ENCODE results near the gene HSDL2.
"Not testable (repeated sequence)": the region's sequence is repeated elsewhere in the genome, so short reads cannot be mapped to it uniquely, and the experiment has no call there.

HSDL2 gene

DNA sequence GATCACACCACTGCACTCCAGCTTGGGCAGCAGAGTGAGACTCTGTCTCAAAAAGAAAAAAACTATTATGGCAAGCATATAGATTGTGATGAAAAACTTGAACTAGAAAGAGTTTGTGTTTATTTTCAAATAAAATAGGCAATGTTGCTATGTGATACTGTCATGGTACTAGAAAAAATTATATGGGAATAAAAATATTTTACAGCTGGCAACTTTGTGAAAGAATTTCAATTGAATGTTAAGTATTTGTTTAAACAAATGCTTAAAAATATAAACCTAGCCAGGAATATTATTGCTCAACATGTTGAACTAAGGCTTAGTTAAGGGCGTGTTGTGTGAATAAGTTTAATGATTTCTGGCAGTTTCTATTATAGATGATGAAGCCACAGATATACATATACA, 31.7 kb downstream of the HSDL2 start:
- no peak for DNase-seq (ENCODE audit: low spot score)
- H3K27ac ChIP-seq = peak overlapping the region; percentile 48; the same call in 1 of the 2 replicates
- TF ChIP-seq, protein P1, sequence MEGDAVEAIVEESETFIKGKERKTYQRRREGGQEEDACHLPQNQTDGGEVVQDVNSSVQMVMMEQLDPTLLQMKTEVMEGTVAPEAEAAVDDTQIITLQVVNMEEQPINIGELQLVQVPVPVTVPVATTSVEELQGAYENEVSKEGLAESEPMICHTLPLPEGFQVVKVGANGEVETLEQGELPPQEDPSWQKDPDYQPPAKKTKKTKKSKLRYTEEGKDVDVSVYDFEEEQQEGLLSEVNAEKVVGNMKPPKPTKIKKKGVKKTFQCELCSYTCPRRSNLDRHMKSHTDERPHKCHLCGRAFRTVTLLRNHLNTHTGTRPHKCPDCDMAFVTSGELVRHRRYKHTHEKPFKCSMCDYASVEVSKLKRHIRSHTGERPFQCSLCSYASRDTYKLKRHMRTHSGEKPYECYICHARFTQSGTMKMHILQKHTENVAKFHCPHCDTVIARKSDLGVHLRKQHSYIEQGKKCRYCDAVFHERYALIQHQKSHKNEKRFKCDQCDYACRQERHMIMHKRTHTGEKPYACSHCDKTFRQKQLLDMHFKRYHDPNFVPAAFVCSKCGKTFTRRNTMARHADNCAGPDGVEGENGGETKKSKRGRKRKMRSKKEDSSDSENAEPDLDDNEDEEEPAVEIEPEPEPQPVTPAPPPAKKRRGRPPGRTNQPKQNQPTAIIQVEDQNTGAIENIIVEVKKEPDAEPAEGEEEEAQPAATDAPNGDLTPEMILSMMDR (conservative IDR thresholded peaks at IDR 0.05; ENCODE audit: low read depth) = no peak
- CTCF ChIA-PET = no interaction called here
- POLR2A ChIA-PET (ENCODE audit: low non-redundant PET) = no interaction called here

DNA sequence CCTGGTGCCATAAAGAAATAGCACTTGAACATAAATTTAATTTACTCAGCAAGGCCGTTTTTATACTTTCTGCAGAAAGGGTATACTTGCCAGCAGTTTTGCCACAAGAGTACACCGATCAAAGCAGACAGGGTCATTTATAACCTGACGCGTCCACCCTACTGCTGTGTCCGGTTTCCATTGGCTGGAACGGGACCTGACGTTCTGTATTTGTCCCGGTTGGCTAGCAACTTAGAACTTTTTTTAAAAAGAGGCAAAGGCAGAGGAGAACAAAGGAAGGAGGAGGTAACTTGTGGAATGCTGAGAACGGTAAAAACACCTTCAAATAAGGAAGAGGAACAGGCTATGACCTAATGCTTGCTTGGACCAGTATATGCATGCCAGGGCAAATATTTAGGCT, 33.8 kb downstream of the HSDL2 start:
- POLR2A ChIA-PET (ENCODE audit: low non-redundant PET); H3K27ac ChIP-seq; DNase-seq (ENCODE audit: low spot score): not testable (repeated sequence)
- CTCF ChIA-PET = interaction anchor here (0.7 to 1.4 kb wide), 3 partner anchors 12 to 622 kb away, joined by 3 to 5 read pairs (median 4); no protein-coding TSS in a partner anchor

DNA sequence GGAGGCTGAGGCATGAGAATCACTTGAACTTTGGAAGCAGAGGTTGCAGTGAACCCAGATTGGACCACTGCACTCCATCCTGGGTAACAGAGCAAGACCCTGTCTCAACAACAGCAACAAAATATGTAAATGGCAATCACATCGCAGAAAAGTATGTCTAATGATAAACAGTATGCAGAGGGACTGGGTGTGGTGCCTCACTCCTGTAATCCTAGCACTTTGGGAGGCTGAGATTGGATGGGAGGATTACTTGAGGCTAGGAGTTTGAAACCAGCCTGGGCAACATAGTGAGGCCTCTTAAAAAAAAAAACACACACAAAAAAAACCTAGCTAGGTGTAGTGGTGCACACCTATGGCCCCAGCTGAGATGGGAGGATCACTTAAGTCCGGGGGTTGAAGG, 40.3 kb downstream of the HSDL2 start:
- TF ChIP-seq, protein P1 (conservative IDR thresholded peaks at IDR 0.05; ENCODE audit: low read depth) = no peak
- POLR2A ChIA-PET (ENCODE audit: low non-redundant PET) = no interaction called here
- CTCF ChIA-PET = interaction anchor here (0.5 kb wide), 1 partner anchor 28 kb away, joined by 3 read pairs; no protein-coding TSS in a partner anchor

DNA sequence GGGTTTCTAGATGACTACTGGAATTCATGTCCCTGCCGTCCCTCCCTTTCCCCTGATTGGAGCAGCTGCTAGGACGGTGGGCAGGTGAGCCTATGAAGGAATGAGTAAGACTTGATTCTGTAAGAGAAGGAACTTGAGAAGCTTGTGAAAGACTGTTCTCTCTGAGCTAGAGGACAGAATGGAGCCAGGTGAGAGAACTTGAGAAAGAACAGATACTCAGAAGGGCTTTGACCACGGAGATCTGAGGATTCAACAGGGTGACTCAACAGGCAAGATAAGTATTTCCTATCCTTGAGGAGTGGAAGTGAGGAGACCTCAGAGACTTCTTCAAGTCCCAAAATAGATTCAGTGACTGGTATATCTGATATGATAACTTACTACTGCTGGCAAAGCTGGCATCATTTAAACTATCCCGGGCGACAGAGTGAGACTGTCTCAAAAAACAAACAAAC, 41.9 kb downstream of the HSDL2 start:
- no peak for DNase-seq (ENCODE audit: low spot score)
- CTCF ChIA-PET = no interaction called here
- no peak overlapping the region for H3K27ac ChIP-seq
- POLR2A ChIA-PET (ENCODE audit: low non-redundant PET) = no interaction called here
- TF ChIP-seq, protein P1 (conservative IDR thresholded peaks at IDR 0.05; ENCODE audit: low read depth) = no peak

More for the DNA sequence above, 40.3 kb downstream of the HSDL2 start:
- no peak for DNase-seq (ENCODE audit: low spot score)
- H3K27ac ChIP-seq = no peak overlapping the region

DNA sequence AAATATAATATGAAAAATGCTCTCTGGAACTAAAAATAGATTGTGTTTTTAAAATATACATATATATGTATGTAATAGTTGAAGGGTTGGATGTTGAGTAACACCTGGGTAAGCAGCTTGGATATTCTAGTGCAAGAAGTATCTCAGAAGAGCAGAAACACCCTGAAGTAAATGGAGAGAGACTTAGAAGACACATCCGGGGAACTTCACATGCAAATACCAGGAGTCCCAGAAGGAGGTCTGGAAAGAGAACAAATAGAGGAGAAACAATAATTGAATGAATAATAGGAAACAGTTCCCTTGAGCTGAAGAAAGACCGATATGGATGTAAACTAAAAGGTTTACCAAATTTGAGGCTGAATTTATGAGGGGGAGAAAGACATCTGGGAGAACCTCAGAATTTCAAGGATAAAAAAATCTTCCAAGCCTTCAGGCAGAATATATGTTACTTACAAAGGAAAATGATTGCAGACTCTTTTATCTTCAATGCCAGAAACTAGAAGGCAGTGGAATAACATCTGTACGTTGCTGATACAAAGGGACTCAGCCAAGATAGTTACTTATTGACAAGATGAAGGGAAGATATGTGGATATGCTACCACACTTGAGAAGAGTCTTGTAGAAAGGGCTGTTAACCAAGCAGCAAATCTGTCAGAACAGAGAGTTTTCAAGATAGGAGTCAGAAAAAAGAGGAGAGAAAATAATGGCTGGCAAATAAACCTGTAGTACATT, 42.7 kb downstream of the HSDL2 start:
- ChIA-PET CTCF (no interaction called here), POLR2A (ENCODE audit: low non-redundant PET) (no interaction called here)
- DNase-seq (ENCODE audit: low spot score) = no peak
- TF ChIP-seq, protein P1 (conservative IDR thresholded peaks at IDR 0.05; ENCODE audit: low read depth) = no peak
- no peak overlapping the region for H3K27ac ChIP-seq

DNA sequence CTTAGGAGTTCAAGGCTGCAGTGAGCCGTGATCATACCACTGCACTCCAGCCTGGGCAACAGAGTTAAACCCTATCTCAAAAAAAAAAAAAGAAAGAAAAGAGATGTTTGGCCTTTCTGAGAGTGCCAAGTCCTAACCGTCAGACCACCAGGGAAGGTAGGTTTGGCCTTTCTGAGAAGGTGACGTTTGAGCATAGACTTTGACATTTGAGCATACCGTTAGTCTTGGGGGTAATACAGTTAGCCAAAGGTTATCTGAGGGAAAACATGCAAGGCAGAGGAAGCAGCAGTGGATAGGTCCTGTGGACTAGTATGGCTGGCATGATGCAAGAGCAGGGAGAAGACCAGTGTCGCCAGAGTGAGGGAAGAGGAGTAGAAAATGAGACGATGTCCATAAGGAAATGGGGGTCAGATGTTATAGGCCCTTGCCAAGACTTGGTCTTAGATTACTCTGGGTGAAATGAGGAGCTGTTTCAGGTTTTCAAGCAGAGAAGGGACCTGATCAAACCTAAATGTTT, 50.2 kb downstream of the HSDL2 start:
- ChIA-PET CTCF (interaction anchor here (0.5 kb wide), 1 partner anchor 845 kb away, joined by 3 read pairs; no protein-coding TSS in a partner anchor), POLR2A (ENCODE audit: low non-redundant PET) (no interaction called here)
- no peak for DNase-seq (ENCODE audit: low spot score)
- H3K27ac ChIP-seq = no peak overlapping the region
- TF ChIP-seq, protein P1 (conservative IDR thresholded peaks at IDR 0.05; ENCODE audit: low read depth) = no peak

Data from RWPE1 (cell line).